HCT116 (cell line): Measurements from ENCODE around the gene MTFR1L. TPM values are rescaled to one million over a fixed set of nuclear protein-coding genes. Genes with fewer than 3 reads are reported as not detected.

Experiments used
- ATAC-seq: fragments of 200-7000 bp; cut with Tn5 transposase; 2 replicates; pipeline ENCODE4 v1.9.1; 2020; ENCODE audit warnings: mild to moderate bottlenecking, moderate library complexity
- BruUV-seq: library from RNA; stranded (reverse); fragments of 400-500 nt; replicated peaks from 2 replicates; lab custom pipeline; 2021; lab: Mats Ljungman, UMichigan
- CTCF ChIA-PET: fragments of 300-600 bp; sonication (Branson Sonifier 250); formaldehyde crosslinking; loops from one replicate; lab custom pipeline; 2021; ENCODE audit warnings: antibody characterized with exemption; lab: Charles Lee
- POLR2A ChIA-PET: fragments of 300-600, 350-600 bp; sonication (Branson Sonifier 250); formaldehyde crosslinking; loops from one replicate; lab custom pipeline; 2021; ENCODE audit warnings: antibody characterized with exemption; lab: Charles Lee
- RAD21 ChIA-PET, 2 experiments: fragments of 300-600 bp; sonication (Branson Sonifier 250); formaldehyde crosslinking; loops; one replicate each; lab custom pipeline; 2023; ENCODE audit warnings: low total read pairs in 2 of 2; ENCODE audit not compliant: uncharacterized antibody in 2 of 2, unreplicated experiment in 2 of 2, low non-redundant PET in 1 of 2; lab: Charles Lee
- DNase-seq: peaks from one replicate; pipeline ENCODE4 v3.0.0-alpha.2; 2010; ENCODE audit warnings: low read depth, low spot score
- H2AFZ ChIP-seq: fragments of 200-600 bp; shearing (Covaris generic), sonication (generic); 2 replicates; pipeline ENCODE4 v1.6.1; 2017; ENCODE audit warnings: low read depth, mixed run types, mixed read lengths, antibody characterized with exemption, low read length; ENCODE audit not compliant: poor library complexity, severe bottlenecking
- H3K27ac ChIP-seq: 2 replicates; pipeline ENCODE4 v1.5.1; 2012; ENCODE audit warnings: low read depth, low read length
- H3K27me3 ChIP-seq: fragments of 200-600 bp; sonication (generic); 2 replicates; pipeline ENCODE4 v1.6.1; 2016; ENCODE audit warnings: mixed run types, low read length, mixed read lengths; ENCODE audit not compliant: insufficient read depth
- H3K36me3 ChIP-seq, 2 experiments: fragments of 200-500 bp in 1 of 2; fragments of 200-600 bp in 1 of 2; sonication (Bioruptor generic) in 1 of 2; sonication (generic) in 1 of 2; 2 replicates each; pipeline versions ENCODE4 v1.5.1 to v1.6.1; 2014 to 2016; ENCODE audit warnings: low read length in 2 of 2, inconsistent platforms in 1 of 2, mixed read lengths in 1 of 2, mixed run types in 1 of 2; ENCODE audit not compliant: insufficient read depth in 2 of 2, control insufficient read depth in 1 of 2
- H3K4me1 ChIP-seq, 2 experiments: fragments of 200-600 bp in 1 of 2; sonication (generic) in 1 of 2; 2 replicates each; pipeline versions ENCODE4 v1.5.1 to v1.6.1; 2012 to 2017; ENCODE audit warnings: low read length in 2 of 2, inconsistent platforms in 1 of 2, mild to moderate bottlenecking in 1 of 2, mixed read lengths in 1 of 2, mixed run types in 1 of 2, moderate library complexity in 1 of 2; ENCODE audit not compliant: insufficient read depth in 2 of 2, control insufficient read depth in 1 of 2
- H3K4me2 ChIP-seq: fragments of 200-600 bp; sonication (generic); 2 replicates; pipeline ENCODE4 v1.6.1; 2017; ENCODE audit warnings: mixed run types, low read length, mixed read lengths
- H3K4me3 ChIP-seq, 2 experiments: fragments of 200-600 bp in 1 of 2; sonication (generic) in 1 of 2; replicated peaks in 1 of 2; 2 replicates each; pipeline ENCODE4 v1.5.1; 2011 to 2016; ENCODE audit warnings: low read length in 2 of 2, control low read depth in 1 of 2, low read depth in 1 of 2, mild to moderate bottlenecking in 1 of 2, mixed read lengths in 1 of 2, mixed run types in 1 of 2
- H3K79me2 ChIP-seq: fragments of 200-600 bp; sonication (generic); 2 replicates; pipeline ENCODE4 v1.6.1; 2017; ENCODE audit warnings: mild to moderate bottlenecking, mixed run types, low read length, moderate library complexity, mixed read lengths; ENCODE audit not compliant: insufficient read depth
- H3K9ac ChIP-seq: fragments of 200-600 bp; sonication (generic); 2 replicates; pipeline ENCODE4 v1.6.1; 2016; ENCODE audit warnings: low read length, mixed read lengths
- H3K9me2 ChIP-seq: fragments of 200-600 bp; sonication (generic), shearing (Covaris generic); 2 replicates; pipeline ENCODE4 v1.6.1; 2017; ENCODE audit warnings: mixed run types, mild to moderate bottlenecking, moderate library complexity; ENCODE audit not compliant: insufficient read depth
- H3K9me3 ChIP-seq, 2 experiments: fragments of 200-500 bp in 1 of 2; fragments of 200-600 bp in 1 of 2; sonication (Bioruptor generic) in 1 of 2; sonication (generic) in 1 of 2; 2 replicates each; pipeline ENCODE4 v1.6.1; 2014 to 2017; ENCODE audit warnings: low read length in 2 of 2, mixed read lengths in 2 of 2, inconsistent platforms in 1 of 2, low read depth in 1 of 2, mild to moderate bottlenecking in 1 of 2, mixed run types in 1 of 2, moderate library complexity in 1 of 2; ENCODE audit not compliant: control insufficient read depth in 1 of 2, insufficient read depth in 1 of 2
- H4K20me1 ChIP-seq: fragments of 200-600 bp; sonication (generic), shearing (Covaris generic); 2 replicates; pipeline ENCODE4 v1.6.1; 2017; ENCODE audit warnings: mixed run types, mild to moderate bottlenecking, moderate library complexity; ENCODE audit not compliant: insufficient read depth
- CBX3 ChIP-seq: IDR thresholded peaks from 2 replicates; pipeline ENCODE4 v1.6.1; 2012; ENCODE audit warnings: low read depth
- CEBPB ChIP-seq: IDR thresholded peaks from 2 replicates; pipeline ENCODE4 v1.6.1; 2012; ENCODE audit warnings: low read depth
- EGR1 ChIP-seq: IDR thresholded peaks from 2 replicates; pipeline ENCODE4 v1.6.1; 2012; ENCODE audit warnings: low read depth
- EZH2 ChIP-seq: fragments of 200-600 bp; sonication (generic); IDR thresholded peaks from 2 replicates; pipeline ENCODE4 v1.6.1; 2017; ENCODE audit warnings: antibody characterized with exemption, mixed run types
- EZH2phosphoT487 ChIP-seq: fragments of 200-600 bp; IDR thresholded peaks from 2 replicates; pipeline ENCODE4 v1.6.1; 2018; ENCODE audit warnings: antibody characterized with exemption, borderline replicate concordance
- JUND ChIP-seq: IDR thresholded peaks from 2 replicates; pipeline ENCODE4 v1.6.1; 2012
- MAX ChIP-seq: IDR thresholded peaks from 2 replicates; pipeline ENCODE4 v1.6.1; 2012
- POLR2AphosphoS5 ChIP-seq: IDR thresholded peaks from 2 replicates; pipeline ENCODE4 v1.6.1; 2011; ENCODE audit warnings: mild to moderate bottlenecking, low read depth, low read length, moderate library complexity
- RAD21 ChIP-seq: IDR thresholded peaks from 2 replicates; pipeline ENCODE4 v1.6.1; 2012; ENCODE audit warnings: low read depth, mild to moderate bottlenecking
- REST ChIP-seq: IDR thresholded peaks from 2 replicates; pipeline ENCODE4 v1.6.1; 2012; ENCODE audit warnings: low read depth
- SIN3A ChIP-seq: IDR thresholded peaks from 2 replicates; pipeline ENCODE4 v1.6.1; 2012; ENCODE audit warnings: low read depth
- SRF ChIP-seq: IDR thresholded peaks from 2 replicates; pipeline ENCODE4 v1.6.1; 2012; ENCODE audit warnings: low read depth
- ZNF274 ChIP-seq: fragments of 200-500 bp; sonication (Bioruptor generic); IDR thresholded peaks from 2 replicates; pipeline ENCODE4 v1.6.1; 2014; ENCODE audit warnings: mild to moderate bottlenecking, low read depth, low read length, inconsistent platforms
- intact Hi-C: fragments of 100-400 bp; cut with micrococcal nuclease; formaldehyde crosslinking; loops from 2 replicates; pipeline ENCODE4 v1.10.0; 2022
- total RNA-seq: library from RNA; stranded (reverse); gene quantifications from one replicate; pipeline ENCODE4 v1.2.1, GENCODE V29; 2021; ENCODE audit not compliant: unreplicated experiment

Gene MTFR1L
- total RNA-seq, 1 experiment from 2014 or later: 35.8 TPM

GRCh38 chr1:25815208-25816111 lies 4.3 kb upstream of the MTFR1L start:
- no peak overlapping the region for H3K9ac ChIP-seq
- POLR2A ChIA-PET: interaction anchor here (0.7 to 0.8 kb wide), 2 partner anchors 267 to 322 kb away, joined by 3 read pairs; no protein-coding TSS in a partner anchor
- H3K4me3 ChIP-seq: no peak overlapping the region
- no peaks in the 10 kb centered on the region for H3K9me2 ChIP-seq
- H2AFZ ChIP-seq: no peak overlapping the region
- RAD21 ChIA-PET: no interaction called here
- DNase-seq: no peak
- no peaks in the 10 kb centered on the region for H3K9me3 ChIP-seq
- H4K20me1 ChIP-seq: no peaks in the 10 kb centered on the region
- no TSS peak for BruUV-seq
- no peak overlapping the region for H3K4me2 ChIP-seq
- ATAC-seq: no peak
- peaks cover 5% of the 10 kb centered on the region; the same call in 1 of the 2 replicates for H3K79me2 ChIP-seq
- intact Hi-C loops: loop anchor here (5.0 to 10.0 kb wide), 2 partner anchors 82 to 561 kb away; no protein-coding TSS in a partner anchor
- CTCF ChIA-PET: no interaction called here
- peaks cover 15 to 22% of the 10 kb centered on the region in 2 experiments; a peak in 3 of 4 replicates for H3K4me1 ChIP-seq
- no peak overlapping the region for H3K27ac ChIP-seq
- no peaks in the 10 kb centered on the region for H3K27me3 ChIP-seq
- TF ChIP-seq REST: no peak
- TF ChIP-seq EZH2phosphoT487: no peak
- no peak for TF ChIP-seq POLR2AphosphoS5
- no peak for TF ChIP-seq EZH2
- TF ChIP-seq MAX: no peak
- TF ChIP-seq EGR1: no peak
- no peak for TF ChIP-seq CEBPB
- no peak for TF ChIP-seq JUND
- TF ChIP-seq SRF: no peak
- no peak for TF ChIP-seq SIN3A
- no peak for TF ChIP-seq RAD21
- TF ChIP-seq CBX3: no peak
- no peak for TF ChIP-seq ZNF274
- TF ChIP-seq, all 23 proteins: peak for 0
- H3K36me3 ChIP-seq: no peaks in the 10 kb centered on the region; a peak in 1 of 4 replicates
